Small intestine (tissue), 7 donors: ENCODE results near the gene NCOR1. TPM values are rescaled to one million over a fixed set of nuclear protein-coding genes. Genes with fewer than 3 reads are reported as not detected.
A peak's percentile ranks its signal among the peaks of the same experiment; 100 is the strongest.

Source experiments
- DNase-seq, 2 donors: peaks; one replicate each; pipeline versions ENCODE4 v3.0.0 to v3.0.0-alpha.2; 2013
- FAIRE-seq: peaks from 2 replicates; lab custom pipeline; 2012; peaks lifted over from hg19 to GRCh38; lab: Jason Lieb, UNC
- H3K27ac ChIP-seq, 3 donors: one replicate each; pipeline ENCODE4 v1.5.1; 2013; ENCODE audit warnings: low read length in 2 of 3, mild to moderate bottlenecking in 2 of 3, control low read depth in 1 of 3, inconsistent platforms in 1 of 3, low read depth in 1 of 3, moderate library complexity in 1 of 3
- H3K27me3 ChIP-seq, 3 donors: one replicate each; pipeline ENCODE4 v1.6.1; 2013; ENCODE audit warnings: low read length in 3 of 3, inconsistent platforms in 1 of 3; ENCODE audit not compliant: control insufficient read depth in 3 of 3, insufficient read depth in 3 of 3
- H3K36me3 ChIP-seq, 3 donors: one replicate each; pipeline ENCODE4 v1.6.1; 2013; ENCODE audit warnings: low read length in 3 of 3, inconsistent platforms in 1 of 3, low read depth in 1 of 3, mild to moderate bottlenecking in 1 of 3, moderate library complexity in 1 of 3; ENCODE audit not compliant: control insufficient read depth in 3 of 3, insufficient read depth in 2 of 3
- H3K4me1 ChIP-seq, 3 donors: one replicate each; pipeline ENCODE4 v1.6.1; 2013; ENCODE audit warnings: low read length in 2 of 3, inconsistent platforms in 1 of 3, low read depth in 1 of 3, mild to moderate bottlenecking in 1 of 3, moderate library complexity in 1 of 3; ENCODE audit not compliant: control insufficient read depth in 3 of 3, insufficient read depth in 2 of 3
- H3K4me3 ChIP-seq, 3 donors: one replicate each; pipeline ENCODE4 v1.5.1; 2013; ENCODE audit warnings: low read length in 3 of 3, control low read depth in 1 of 3, inconsistent platforms in 1 of 3, low read depth in 1 of 3, mild to moderate bottlenecking in 1 of 3, moderate library complexity in 1 of 3
- H3K9me3 ChIP-seq, 2 donors: one replicate each; pipeline ENCODE4 v1.6.1; 2013; ENCODE audit warnings: low read depth in 1 of 2, low read length in 1 of 2; ENCODE audit not compliant: control insufficient read depth in 2 of 2, insufficient read depth in 1 of 2
- WGBS, 3 donors: extraction: QIAGEN DNeasy Blood & Tissue Kit; methylation state at CpG; one replicate each; pipeline ENCODE4 v1.1.7; 2013; 5-methylcytosine and 5-hydroxymethylcytosine counted together
- polyA plus RNA-seq, 4 donors: library from polyadenylated mRNA; stranded (reverse) in 3 of 4; unstranded in 1 of 4; fragments of 200-250 nt in 3 of 4; fragments of 120-200 nt in 1 of 4; gene quantifications; one replicate each; pipeline versions ENCODE4 v1.2.1 to v1.2.3, GENCODE V29; 2013
- donor health status: healthy with polysubstance abuse.
- donor health status: control.
- donor health status: control.
- donor health status: Bipolar disorder and iron deficiency.
- donor health status: healthy.

Gene NCOR1
- polyA plus RNA-seq, 4 donors: 69.3 to 227 (median 157) TPM

GRCh38 chr17:16025202-16025601 is 190.1 kb downstream of the NCOR1 start:
- no peaks in the 10 kb centered on the region for H3K9me3 ChIP-seq
- 88 to 100% (median 94%) methylated on average over 1 of the region's 1 CpG for WGBS, 3 donors
- no peak overlapping the region for H3K27ac ChIP-seq
- DNase-seq: no peak
- FAIRE-seq: no peak
- H3K4me1 ChIP-seq: peaks cover 0 to 2% (median 0%) of the 10 kb centered on the region in 3 donors
- H3K36me3 ChIP-seq: peaks cover 15 to 28% (median 19%) of the 10 kb centered on the region in 3 donors
- H3K4me3 ChIP-seq: no peak overlapping the region
- H3K27me3 ChIP-seq: no peaks in the 10 kb centered on the region

- Histone ChIP-seq H3K27me3 (no peaks in the 10 kb centered on the region), H3K4me3 (no peak overlapping the region), H3K9me3 (no peaks in the 10 kb centered on the region), H3K4me1 (peaks cover 0 to 2% (median 0%) of the 10 kb centered on the region in 3 donors), H3K27ac (no peak overlapping the region), H3K36me3 (peaks cover 19 to 27% (median 23%) of the 10 kb centered on the region in 3 donors)
- FAIRE-seq: no peak
- WGBS, 3 donors: 68 to 84% (median 80%) methylated on average over 4 of the region's 4 CpGs
- DNase-seq: no peak
These were observed 191.5 kb downstream of the NCOR1 start for GRCh38 chr17:16023881-16024280.

GRCh38 chr17:16019347-16019746 is 196.0 kb downstream of the NCOR1 start:
- WGBS, 3 donors: 74 to 100% (median 82%) methylated on average over 1 of the region's 1 CpG
- no peak for DNase-seq
- no peak overlapping the region for H3K4me3 ChIP-seq
- H3K27me3 ChIP-seq: no peaks in the 10 kb centered on the region
- H3K9me3 ChIP-seq: no peaks in the 10 kb centered on the region
- no peak for FAIRE-seq
- H3K4me1 ChIP-seq: no peaks in the 10 kb centered on the region
- H3K27ac ChIP-seq: no peak overlapping the region
- peaks cover 5 to 25% (median 8%) of the 10 kb centered on the region in 3 donors for H3K36me3 ChIP-seq

- Histone ChIP-seq H3K4me1 (peaks cover 0 to 1% (median 0%) of the 10 kb centered on the region in 3 donors), H3K4me3 (no peak overlapping the region), H3K9me3 (no peaks in the 10 kb centered on the region), H3K27me3 (no peaks in the 10 kb centered on the region), H3K36me3 (peaks cover 0 to 27% (median 6%) of the 10 kb centered on the region in 3 donors), H3K27ac (peak overlapping the region in 1 of 3 donors; percentile 20)
- DNase-seq (peak; percentile 24 to 32), FAIRE-seq (no peak)
- 57 to 65% (median 58%) methylated on average over 3 of the region's 3 CpGs for WGBS, 3 donors
These were observed 201.4 kb downstream of the NCOR1 start for GRCh38 chr17:16013943-16014407.

- peaks cover 0 to 1% (median 0%) of the 10 kb centered on the region in 3 donors for H3K4me1 ChIP-seq
- H3K27me3 ChIP-seq: no peaks in the 10 kb centered on the region
- no peaks in the 10 kb centered on the region for H3K9me3 ChIP-seq
- FAIRE-seq (no peak), DNase-seq (no peak)
- H3K36me3 ChIP-seq: peaks cover 16 to 38% (median 35%) of the 10 kb centered on the region in 3 donors
- 80 to 85% (median 83%) methylated on average over 3 of the region's 3 CpGs for WGBS, 3 donors
- no peak overlapping the region for H3K4me3 ChIP-seq
- H3K27ac ChIP-seq: no peak overlapping the region
These were observed 207.9 kb downstream of the NCOR1 start for GRCh38 chr17:16007439-16007838.

GRCh38 chr17:16005636-16006035 is 209.7 kb downstream of the NCOR1 start:
- H3K36me3 ChIP-seq: peaks cover 16 to 38% (median 37%) of the 10 kb centered on the region in 3 donors
- peaks cover 0 to 11% of the 10 kb centered on the region in 2 donors for H3K9me3 ChIP-seq
- peaks cover 0 to 10% (median 9%) of the 10 kb centered on the region in 3 donors for H3K4me1 ChIP-seq
- 97 to 100% (median 98%) methylated on average over 1 of the region's 1 CpG for WGBS, 3 donors
- FAIRE-seq: no peak
- H3K27me3 ChIP-seq: no peaks in the 10 kb centered on the region
- H3K27ac ChIP-seq: no peak overlapping the region
- no peak for DNase-seq
- no peak overlapping the region for H3K4me3 ChIP-seq

GRCh38 chr17:16003841-16004240 is 211.5 kb downstream of the NCOR1 start:
- Histone ChIP-seq H3K9me3 (peaks cover 0 to 11% of the 10 kb centered on the region in 2 donors), H3K27ac (no peak overlapping the region), H3K36me3 (peaks cover 16 to 37% (median 37%) of the 10 kb centered on the region in 3 donors), H3K27me3 (no peaks in the 10 kb centered on the region), H3K4me3 (no peak overlapping the region), H3K4me1 (peaks cover 0 to 14% (median 11%) of the 10 kb centered on the region in 3 donors)
- FAIRE-seq: no peak
- WGBS, 3 donors: 91 to 97% (median 94%) methylated on average over 1 of the region's 1 CpG
- DNase-seq: no peak

GRCh38 chr17:16002708-16003260 is 212.6 kb downstream of the NCOR1 start:
- H3K36me3 ChIP-seq: peaks cover 14 to 33% (median 28%) of the 10 kb centered on the region in 3 donors
- DNase-seq: peak; percentile 72 to 94

More at GRCh38 chr17:16002708-16003260, 212.6 kb downstream of the NCOR1 start:
- Histone ChIP-seq H3K27me3 (no peaks in the 10 kb centered on the region), H3K9me3 (peaks cover 0 to 11% of the 10 kb centered on the region in 2 donors), H3K27ac (no peak overlapping the region), H3K4me1 (peaks cover 0 to 15% (median 14%) of the 10 kb centered on the region in 3 donors), H3K4me3 (no peak overlapping the region)
- no peak for FAIRE-seq
- 48 to 78% (median 63%) methylated on average over 2 of the region's 2 CpGs for WGBS, 3 donors
